Measurements from ENCODE around the gene MERTK.

DNA sequence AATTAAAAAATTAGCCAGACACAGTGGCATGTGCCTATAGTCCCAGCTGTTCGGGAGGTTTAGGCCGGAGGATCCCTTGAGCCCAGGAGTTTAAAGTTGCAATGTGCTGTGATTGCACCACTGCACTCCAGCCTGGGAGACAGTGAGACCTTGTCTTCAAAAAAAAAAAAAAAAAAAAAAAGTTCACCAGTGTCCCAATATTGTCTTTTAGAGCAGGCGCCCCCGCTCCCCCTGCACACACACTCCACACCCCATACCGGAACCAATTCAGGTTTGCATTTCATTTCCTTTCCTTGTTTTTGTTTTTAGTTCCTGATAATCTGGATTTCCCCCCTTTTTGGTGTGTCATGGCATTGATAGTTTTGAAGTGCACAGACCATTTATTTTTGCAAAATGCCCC lies 167.1 kb downstream of the MERTK start:
- TF ChIP-seq, protein P1, sequence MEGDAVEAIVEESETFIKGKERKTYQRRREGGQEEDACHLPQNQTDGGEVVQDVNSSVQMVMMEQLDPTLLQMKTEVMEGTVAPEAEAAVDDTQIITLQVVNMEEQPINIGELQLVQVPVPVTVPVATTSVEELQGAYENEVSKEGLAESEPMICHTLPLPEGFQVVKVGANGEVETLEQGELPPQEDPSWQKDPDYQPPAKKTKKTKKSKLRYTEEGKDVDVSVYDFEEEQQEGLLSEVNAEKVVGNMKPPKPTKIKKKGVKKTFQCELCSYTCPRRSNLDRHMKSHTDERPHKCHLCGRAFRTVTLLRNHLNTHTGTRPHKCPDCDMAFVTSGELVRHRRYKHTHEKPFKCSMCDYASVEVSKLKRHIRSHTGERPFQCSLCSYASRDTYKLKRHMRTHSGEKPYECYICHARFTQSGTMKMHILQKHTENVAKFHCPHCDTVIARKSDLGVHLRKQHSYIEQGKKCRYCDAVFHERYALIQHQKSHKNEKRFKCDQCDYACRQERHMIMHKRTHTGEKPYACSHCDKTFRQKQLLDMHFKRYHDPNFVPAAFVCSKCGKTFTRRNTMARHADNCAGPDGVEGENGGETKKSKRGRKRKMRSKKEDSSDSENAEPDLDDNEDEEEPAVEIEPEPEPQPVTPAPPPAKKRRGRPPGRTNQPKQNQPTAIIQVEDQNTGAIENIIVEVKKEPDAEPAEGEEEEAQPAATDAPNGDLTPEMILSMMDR (IDR thresholded peaks at IDR 0.05; ENCODE audit: insufficient read depth, low read depth, low read length): no peak
- no peak for TF ChIP-seq EZH2 (IDR thresholded peaks at IDR 0.05; ENCODE audit: insufficient read depth, low read length)

All from astrocyte (in vitro differentiated cells and primary cell).